H9 (cell line): Measurements from ENCODE around the gene NEK7. TPM values are rescaled to one million over a fixed set of nuclear protein-coding genes. Genes with fewer than 3 reads are reported as not detected.

Experiments
- DNase-seq: peaks from one replicate; pipeline ENCODE4 v3.0.0-alpha.2; 2017
- H2AFZ ChIP-seq: one replicate; pipeline ENCODE4 v1.6.1; 2013; ENCODE audit warnings: mild to moderate bottlenecking, low read length, control low read depth, moderate library complexity
- H2AK5ac ChIP-seq: 2 replicates; pipeline ENCODE4 v1.6.1; 2013; ENCODE audit warnings: low read length, control low read depth, mixed read lengths; ENCODE audit not compliant: insufficient read length
- H2BK120ac ChIP-seq: one replicate; pipeline ENCODE4 v1.6.1; 2013; ENCODE audit warnings: low read depth, mild to moderate bottlenecking, low read length, control low read depth, inconsistent platforms; ENCODE audit not compliant: poor library complexity, severe bottlenecking
- H2BK12ac ChIP-seq: 2 replicates; pipeline ENCODE4 v1.6.1; 2013; ENCODE audit warnings: low read length, control low read depth, mixed read lengths, low read depth; ENCODE audit not compliant: insufficient read length
- H2BK15ac ChIP-seq: 2 replicates; pipeline ENCODE4 v1.6.1; 2013; ENCODE audit warnings: low read depth, low read length, control low read depth
- H2BK20ac ChIP-seq: one replicate; pipeline ENCODE4 v1.6.1; 2013; ENCODE audit warnings: low read depth, mild to moderate bottlenecking, low read length, control low read depth, inconsistent platforms; ENCODE audit not compliant: poor library complexity, severe bottlenecking
- H2BK5ac ChIP-seq: 2 replicates; pipeline ENCODE4 v1.6.1; 2013; ENCODE audit warnings: low read length, control low read depth, mixed read lengths; ENCODE audit not compliant: insufficient read length
- H3K14ac ChIP-seq: 2 replicates; pipeline ENCODE4 v1.6.1; 2013; ENCODE audit warnings: low read length, control low read depth; ENCODE audit not compliant: insufficient read depth
- H3K18ac ChIP-seq: 2 replicates; pipeline ENCODE4 v1.6.1; 2013; ENCODE audit warnings: low read depth, mild to moderate bottlenecking, mixed read lengths, low read length, control low read depth; ENCODE audit not compliant: insufficient read length
- H3K23ac ChIP-seq: 2 replicates; pipeline ENCODE4 v1.6.1; 2013; ENCODE audit warnings: low read length, control low read depth, mixed read lengths, low read depth; ENCODE audit not compliant: insufficient read length
- H3K23me2 ChIP-seq: 2 replicates; pipeline ENCODE4 v1.6.1; 2013; ENCODE audit warnings: low read depth, mild to moderate bottlenecking, mixed read lengths, low read length, control low read depth; ENCODE audit not compliant: insufficient read length, poor library complexity, severe bottlenecking
- H3K27ac ChIP-seq: 2 replicates; pipeline ENCODE4 v1.5.1; 2013; ENCODE audit warnings: low read length, control low read depth, mixed read lengths, low read depth; ENCODE audit not compliant: insufficient read length
- H3K27me3 ChIP-seq: 2 replicates; pipeline ENCODE4 v1.6.1; 2013; ENCODE audit warnings: low read length, control low read depth, inconsistent platforms; ENCODE audit not compliant: insufficient read depth
- H3K4ac ChIP-seq: 2 replicates; pipeline ENCODE4 v1.6.1; 2013; ENCODE audit warnings: low read depth, mild to moderate bottlenecking, control low read depth, inconsistent platforms, low read length, moderate library complexity
- H3K4me1 ChIP-seq: 2 replicates; pipeline ENCODE4 v1.6.1; 2013; ENCODE audit warnings: low read length, control low read depth, inconsistent platforms; ENCODE audit not compliant: insufficient read depth
- H3K4me2 ChIP-seq: 2 replicates; pipeline ENCODE4 v1.6.1; 2013; ENCODE audit warnings: low read length, control low read depth, mixed read lengths; ENCODE audit not compliant: insufficient read length, insufficient read depth
- H3K56ac ChIP-seq: 2 replicates; pipeline ENCODE4 v1.6.1; 2013; ENCODE audit warnings: low read depth, mild to moderate bottlenecking, mixed read lengths, low read length, control low read depth; ENCODE audit not compliant: insufficient read length
- H3K79me1 ChIP-seq: 2 replicates; pipeline ENCODE4 v1.6.1; 2013; ENCODE audit warnings: low read depth, mild to moderate bottlenecking, moderate library complexity, low read length, control low read depth, inconsistent platforms; ENCODE audit not compliant: insufficient read depth, poor library complexity, severe bottlenecking
- H3K79me2 ChIP-seq: 2 replicates; pipeline ENCODE4 v1.6.1; 2013; ENCODE audit warnings: low read length, control low read depth, inconsistent platforms; ENCODE audit not compliant: insufficient read depth
- H3K9ac ChIP-seq: 2 replicates; pipeline ENCODE4 v1.6.1; 2013; ENCODE audit warnings: low read length, control low read depth, mixed read lengths; ENCODE audit not compliant: insufficient read length; ENCODE audit errors: extremely low read depth
- H3K9me3 ChIP-seq: one replicate; pipeline ENCODE4 v1.6.1; 2013; ENCODE audit warnings: low read depth, low read length, inconsistent platforms; ENCODE audit not compliant: control insufficient read depth
- H3T11ph ChIP-seq: one replicate; pipeline ENCODE4 v1.6.1; 2013; ENCODE audit warnings: mild to moderate bottlenecking, low read length, control low read depth, inconsistent platforms
- H4K20me1 ChIP-seq: one replicate; pipeline ENCODE4 v1.6.1; 2013; ENCODE audit not compliant: control insufficient read depth, insufficient read length, insufficient read depth
- H4K5ac ChIP-seq: 2 replicates; pipeline ENCODE4 v1.6.1; 2013; ENCODE audit warnings: low read depth, mild to moderate bottlenecking, mixed read lengths, low read length, control low read depth; ENCODE audit not compliant: insufficient read length
- H4K8ac ChIP-seq: replicated peaks from 2 replicates; pipeline ENCODE4 v1.6.1; 2013; ENCODE audit warnings: low read length, control low read depth, mixed read lengths, low read depth; ENCODE audit not compliant: insufficient read length
- H4K91ac ChIP-seq: 2 replicates; pipeline ENCODE4 v1.6.1; 2013; ENCODE audit warnings: low read depth, mild to moderate bottlenecking, moderate library complexity, mixed read lengths, low read length, control low read depth; ENCODE audit not compliant: insufficient read length
- H3K27ac Mint-ChIP-seq, 3 experiments: 2 replicates in 2 of 3; 3 replicates in 1 of 3; pipeline ENCODE4 v1.8.0; 2020 to 2021; ENCODE audit warnings: mixed read lengths in 3 of 3, mild to moderate bottlenecking in 1 of 3, moderate library complexity in 1 of 3
- H3K27me3 Mint-ChIP-seq: 2 replicates; pipeline ENCODE4 v1.8.0; 2021; ENCODE audit warnings: low read depth, mild to moderate bottlenecking, moderate library complexity, mixed read lengths
- H3K36me3 Mint-ChIP-seq, 3 experiments: 2 replicates in 2 of 3; 3 replicates in 1 of 3; pipeline ENCODE4 v1.8.0; 2020 to 2021; ENCODE audit warnings: low read depth in 3 of 3, mixed read lengths in 3 of 3; ENCODE audit not compliant: insufficient read depth in 1 of 3
- H3K4me1 Mint-ChIP-seq, 2 experiments: 2 replicates each; pipeline ENCODE4 v1.8.0; 2020; ENCODE audit warnings: mixed read lengths in 2 of 2
- H3K4me3 Mint-ChIP-seq, 2 experiments: 2 replicates in 1 of 2; 3 replicates in 1 of 2; pipeline ENCODE4 v1.8.0; 2020 to 2021; ENCODE audit warnings: mild to moderate bottlenecking in 2 of 2, mixed read lengths in 2 of 2, moderate library complexity in 1 of 2
- H3K9me3 Mint-ChIP-seq, 2 experiments: 2 replicates in 1 of 2; 3 replicates in 1 of 2; pipeline ENCODE4 v1.8.0; 2020; ENCODE audit warnings: mild to moderate bottlenecking in 2 of 2, mixed read lengths in 2 of 2, moderate library complexity in 1 of 2
- WGBS: extraction: QIAGEN DNeasy Blood & Tissue Kit; methylation state at CpG from one replicate; pipeline ENCODE4 v1.1.7; 2013; ENCODE audit warnings: missing lambda C conversion rate, low lambda C conversion rate, mixed read lengths; ENCODE audit not compliant: insufficient read length; ENCODE audit errors: extremely low coverage; 5-methylcytosine and 5-hydroxymethylcytosine counted together
- total RNA-seq: library from RNA; stranded (reverse); gene quantifications from 2 replicates; pipeline ENCODE4 v1.2.1, GENCODE V29; 2021
- TF ChIP-seq, protein P1 (sequence below): fragments of 200-600 bp; sonication (generic); conservative IDR thresholded peaks from 3 replicates; pipeline ENCODE4 v1.8.0; 2021; ENCODE audit warnings: antibody characterized with exemption, mild to moderate bottlenecking

Gene NEK7
- total RNA-seq, 1 experiment from 2014 or later: 9.6 TPM

DNA sequence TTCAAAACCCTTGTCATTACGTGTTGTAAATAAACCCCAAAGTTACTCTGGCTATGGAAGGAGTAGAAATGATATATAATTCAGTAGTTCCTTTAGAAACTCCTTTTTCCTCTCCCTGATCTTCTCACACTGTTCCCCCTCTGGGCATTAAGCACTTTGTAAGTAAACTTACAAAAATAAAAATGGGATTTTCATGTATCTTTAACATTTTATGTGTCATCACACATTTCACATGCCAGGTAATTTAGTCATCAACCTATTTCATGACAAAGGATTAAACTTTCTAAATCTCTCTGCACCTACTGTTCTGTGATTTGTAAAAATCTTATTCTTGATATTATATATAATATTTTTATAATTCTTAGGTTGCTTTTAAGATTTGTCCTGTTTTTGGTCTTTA lies 176.9 kb downstream of the NEK7 start:
- peaks cover under 1% of the 10 kb centered on the region in 2 experiments; a peak in 2 of 4 replicates for H3K4me1 Mint-ChIP-seq
- Histone ChIP-seq H3K4ac (no peak overlapping the region), H2AK5ac (no peak overlapping the region), H4K5ac (no peak overlapping the region), H2BK15ac (no peak overlapping the region), H4K20me1 (no peaks in the 10 kb centered on the region), H3K79me1 (no peaks in the 10 kb centered on the region), H3K14ac (no peak overlapping the region), H3K27ac (no peak overlapping the region), H3K79me2 (no peaks in the 10 kb centered on the region), H3K4me1 (no peaks in the 10 kb centered on the region), H3K9ac (no peak overlapping the region), H2BK5ac (no peak overlapping the region), H2BK12ac (no peak overlapping the region), H3T11ph (no peak overlapping the region), H2BK20ac (no peak overlapping the region), H3K23ac (no peak overlapping the region), H2AFZ (no peak overlapping the region), H3K4me2 (no peak overlapping the region), H3K23me2 (no peaks in the 10 kb centered on the region), H2BK120ac (no peak overlapping the region), H4K91ac (no peak overlapping the region), H3K56ac (no peak overlapping the region), H3K9me3 (no peaks in the 10 kb centered on the region), H4K8ac (no peak overlapping the region), H3K18ac (no peak overlapping the region), H3K27me3 (no peaks in the 10 kb centered on the region)
- DNase-seq: no peak
- no peaks in the 10 kb centered on the region for H3K36me3 Mint-ChIP-seq
- no peak overlapping the region for H3K4me3 Mint-ChIP-seq
- WGBS: no CpG with 5 or more reads among the region's 1 CpG
- TF ChIP-seq, protein P1, sequence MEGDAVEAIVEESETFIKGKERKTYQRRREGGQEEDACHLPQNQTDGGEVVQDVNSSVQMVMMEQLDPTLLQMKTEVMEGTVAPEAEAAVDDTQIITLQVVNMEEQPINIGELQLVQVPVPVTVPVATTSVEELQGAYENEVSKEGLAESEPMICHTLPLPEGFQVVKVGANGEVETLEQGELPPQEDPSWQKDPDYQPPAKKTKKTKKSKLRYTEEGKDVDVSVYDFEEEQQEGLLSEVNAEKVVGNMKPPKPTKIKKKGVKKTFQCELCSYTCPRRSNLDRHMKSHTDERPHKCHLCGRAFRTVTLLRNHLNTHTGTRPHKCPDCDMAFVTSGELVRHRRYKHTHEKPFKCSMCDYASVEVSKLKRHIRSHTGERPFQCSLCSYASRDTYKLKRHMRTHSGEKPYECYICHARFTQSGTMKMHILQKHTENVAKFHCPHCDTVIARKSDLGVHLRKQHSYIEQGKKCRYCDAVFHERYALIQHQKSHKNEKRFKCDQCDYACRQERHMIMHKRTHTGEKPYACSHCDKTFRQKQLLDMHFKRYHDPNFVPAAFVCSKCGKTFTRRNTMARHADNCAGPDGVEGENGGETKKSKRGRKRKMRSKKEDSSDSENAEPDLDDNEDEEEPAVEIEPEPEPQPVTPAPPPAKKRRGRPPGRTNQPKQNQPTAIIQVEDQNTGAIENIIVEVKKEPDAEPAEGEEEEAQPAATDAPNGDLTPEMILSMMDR: no peak
- no peaks in the 10 kb centered on the region for H3K27me3 Mint-ChIP-seq
- peaks cover 1 to 5% of the 10 kb centered on the region in 2 experiments; a peak in 3 of 5 replicates for H3K9me3 Mint-ChIP-seq
- H3K27ac Mint-ChIP-seq: no peak overlapping the region
